ENCODE results near the gene STIM1.

The STIM1 gene

GRCh38 chr11:3952715-3953114, 97.3 kb downstream of the STIM1 start:
- no peak for DNase-seq (ENCODE audit: low spot score)

GRCh38 chr11:3953327-3953726, 97.9 kb downstream of the STIM1 start:
- DNase-seq (ENCODE audit: low spot score): no peak

GRCh38 chr11:3954448-3955298, 99.2 kb downstream of the STIM1 start:
- DNase-seq (ENCODE audit: low spot score): no peak

GRCh38 chr11:3955299-3955665, 99.8 kb downstream of the STIM1 start:
- no peak for DNase-seq (ENCODE audit: low spot score)

GRCh38 chr11:3956038-3956437, 100.6 kb downstream of the STIM1 start:
- DNase-seq (ENCODE audit: low spot score): no peak

GRCh38 chr11:3956748-3957147, 101.3 kb downstream of the STIM1 start:
- no peak for DNase-seq (ENCODE audit: low spot score)

GRCh38 chr11:3957437-3957836, 102.0 kb downstream of the STIM1 start:
- DNase-seq (ENCODE audit: low spot score): no peak

GRCh38 chr11:3958281-3958680, 102.8 kb downstream of the STIM1 start:
- no peak for DNase-seq (ENCODE audit: low spot score)

- no peak for DNase-seq (ENCODE audit: low spot score)
Measured at GRCh38 chr11:3959015-3959902, 103.8 kb downstream of the STIM1 start.

- DNase-seq (ENCODE audit: low spot score): no peak
Measured at GRCh38 chr11:3959903-3960265, 104.4 kb downstream of the STIM1 start.

- DNase-seq (ENCODE audit: low spot score): no peak
Measured at GRCh38 chr11:3962406-3962840, 107.0 kb downstream of the STIM1 start.

- no peak for DNase-seq (ENCODE audit: low spot score)
Measured at GRCh38 chr11:3964056-3964455, 108.6 kb downstream of the STIM1 start.

GRCh38 chr11:3964935-3965604, 109.6 kb downstream of the STIM1 start:
- no peak for DNase-seq (ENCODE audit: low spot score)

- no peak for DNase-seq (ENCODE audit: low spot score)
Measured at GRCh38 chr11:3967695-3968094, 112.2 kb downstream of the STIM1 start.

GRCh38 chr11:3969200-3969599, 113.7 kb downstream of the STIM1 start:
- no peak for DNase-seq (ENCODE audit: low spot score)

GRCh38 chr11:3969613-3970012, 114.1 kb downstream of the STIM1 start:
- no peak for DNase-seq (ENCODE audit: low spot score)

GRCh38 chr11:3970108-3970507, 114.6 kb downstream of the STIM1 start:
- DNase-seq (ENCODE audit: low spot score): no peak

GRCh38 chr11:3971756-3972404, 116.4 kb downstream of the STIM1 start:
- DNase-seq (ENCODE audit: low spot score): no peak

GRCh38 chr11:3972431-3972830, 117.0 kb downstream of the STIM1 start:
- no peak for DNase-seq (ENCODE audit: low spot score)

- DNase-seq (ENCODE audit: low spot score): no peak
Measured at GRCh38 chr11:3977078-3977477, 121.6 kb downstream of the STIM1 start.

- DNase-seq (ENCODE audit: low spot score): no peak
Measured at GRCh38 chr11:3981084-3981633, 125.7 kb downstream of the STIM1 start.

GRCh38 chr11:3982431-3982830, 127.0 kb downstream of the STIM1 start:
- DNase-seq (ENCODE audit: low spot score): no peak
